Endothelial cell of umbilical vein (primary cell): ENCODE data around the gene RTBDN. TPM values are rescaled to one million over a fixed set of nuclear protein-coding genes. Genes with fewer than 3 reads are reported as not detected.

Source experiments
- BruUV-seq: library from RNA; stranded (reverse); fragments of 400-500 nt; replicated peaks from 2 replicates; lab custom pipeline; 2021; lab: Mats Ljungman, UMichigan
- CTCF ChIA-PET: fragments of 300-600, 350-600 bp; sonication (Branson Sonifier 250); formaldehyde crosslinking; loops from one replicate; lab custom pipeline; 2021; ENCODE audit warnings: antibody characterized with exemption, inconsistent platforms; lab: Charles Lee
- POLR2A ChIA-PET: fragments of 300-600, 350-600 bp; sonication (Branson Sonifier 250); formaldehyde crosslinking; loops from one replicate; lab custom pipeline; 2021; ENCODE audit warnings: antibody characterized with exemption, inconsistent platforms; lab: Charles Lee
- DNase-seq: peaks from one replicate; pipeline ENCODE4 v3.0.0-alpha.2; 2011; ENCODE audit warnings: low read depth, low spot score
- FAIRE-seq: peaks from 2 replicates; lab custom pipeline; 2011; peaks lifted over from hg19 to GRCh38; lab: Jason Lieb, UNC
- H2AFZ ChIP-seq: 2 replicates; pipeline ENCODE4 v1.6.0; 2012; ENCODE audit warnings: low read depth, low read length, control low read depth, inconsistent platforms
- H3K27ac ChIP-seq: 2 replicates; pipeline ENCODE4 v1.5.1; 2011; ENCODE audit warnings: low read depth, mild to moderate bottlenecking, control low read depth, low read length, moderate library complexity; ENCODE audit not compliant: insufficient read depth
- H3K27me3 ChIP-seq, 2 experiments: 2 replicates each; pipeline versions ENCODE4 v1.6.0 to v1.6.1; 2011; ENCODE audit warnings: low read length in 2 of 2, mixed read lengths in 1 of 2; ENCODE audit not compliant: control insufficient read depth in 2 of 2, insufficient read depth in 2 of 2
- H3K36me3 ChIP-seq, 2 experiments: 2 replicates in 1 of 2; 3 replicates in 1 of 2; pipeline ENCODE4 v1.5.1; 2011; ENCODE audit warnings: low read length in 2 of 2, mild to moderate bottlenecking in 1 of 2, moderate library complexity in 1 of 2; ENCODE audit not compliant: control insufficient read depth in 2 of 2, insufficient read depth in 2 of 2; ENCODE audit errors: extremely low read depth in 1 of 2
- H3K4me1 ChIP-seq: 3 replicates; pipeline ENCODE4 v1.5.1; 2011; ENCODE audit warnings: mild to moderate bottlenecking, low read length; ENCODE audit not compliant: control insufficient read depth, insufficient read depth; ENCODE audit errors: extremely low read depth
- H3K4me2 ChIP-seq: 2 replicates; pipeline ENCODE4 v1.6.1; 2011; ENCODE audit warnings: low read length, control low read depth, mixed read lengths; ENCODE audit not compliant: insufficient read depth
- H3K4me3 ChIP-seq, 3 experiments: fragments of 200-600 bp in 1 of 3; sonication (generic), shearing (Covaris generic) in 1 of 3; replicated peaks in 1 of 3; 2 replicates each; pipeline ENCODE4 v1.5.1; 2011 to 2016; ENCODE audit warnings: control low read depth in 3 of 3, low read length in 3 of 3, mild to moderate bottlenecking in 2 of 3, inconsistent platforms in 1 of 3, low read depth in 1 of 3, moderate library complexity in 1 of 3; ENCODE audit not compliant: insufficient read depth in 1 of 3
- H3K79me2 ChIP-seq: 2 replicates; pipeline ENCODE4 v1.6.0; 2012; ENCODE audit warnings: low read length, inconsistent platforms; ENCODE audit not compliant: control insufficient read depth, insufficient read depth
- H3K9ac ChIP-seq: replicated peaks from 2 replicates; pipeline ENCODE3; 2011; ENCODE audit warnings: low read length, control low read depth; ENCODE audit not compliant: insufficient read depth; ENCODE audit errors: extremely low read depth
- H3K9me1 ChIP-seq: replicated peaks from 3 replicates; pipeline ENCODE4 v1.6.0; 2011; ENCODE audit warnings: mild to moderate bottlenecking, low read length; ENCODE audit not compliant: control insufficient read depth, insufficient read depth; ENCODE audit errors: extremely low read depth
- H3K9me3 ChIP-seq: replicated peaks from 2 replicates; pipeline ENCODE4 v1.5.1; 2012; ENCODE audit warnings: low read length, inconsistent platforms; ENCODE audit not compliant: control insufficient read depth, insufficient read depth
- H4K20me1 ChIP-seq: replicated peaks from 2 replicates; pipeline ENCODE3; 2011; ENCODE audit warnings: mild to moderate bottlenecking, low read length; ENCODE audit not compliant: control insufficient read depth, insufficient read depth; ENCODE audit errors: extremely low read depth
- CTCF ChIP-seq, 2 donors: IDR thresholded peaks; 1 replicate in 1 of 2; 2 replicates in 1 of 2; pipeline ENCODE4 v1.5.1; 2011; ENCODE audit warnings: low read length in 2 of 2, mild to moderate bottlenecking in 2 of 2, moderate library complexity in 2 of 2, control low read depth in 1 of 2, inconsistent platforms in 1 of 2, low read depth in 1 of 2; ENCODE audit not compliant: insufficient read depth in 1 of 2; ENCODE audit errors: extremely low read depth in 1 of 2
- EZH2 ChIP-seq: IDR thresholded peaks from 2 replicates; pipeline ENCODE4 v1.6.1; 2012; ENCODE audit warnings: borderline replicate concordance, low read depth, mild to moderate bottlenecking, moderate library complexity, low read length, inconsistent platforms; ENCODE audit not compliant: severe bottlenecking
- FOS ChIP-seq: IDR thresholded peaks from 2 replicates; pipeline ENCODE4 v1.6.1; 2011; ENCODE audit warnings: mild to moderate bottlenecking, low read length, moderate library complexity, borderline replicate concordance; ENCODE audit not compliant: insufficient read depth
- GATA2 ChIP-seq: IDR thresholded peaks from 2 replicates; pipeline ENCODE4 v1.7.0; 2011; ENCODE audit warnings: low read depth, mild to moderate bottlenecking, moderate library complexity, mixed read lengths, low read length; ENCODE audit not compliant: insufficient read length, insufficient read depth
- JUN ChIP-seq: IDR thresholded peaks from 2 replicates; pipeline ENCODE4 v1.6.1; 2011; ENCODE audit warnings: borderline replicate concordance, low read depth; ENCODE audit not compliant: insufficient read length, insufficient read depth
- MAX ChIP-seq: IDR thresholded peaks from 2 replicates; pipeline ENCODE4 v1.6.1; 2011; ENCODE audit not compliant: insufficient read depth, insufficient read length
- MYC ChIP-seq: IDR thresholded peaks from one replicate; pipeline ENCODE4 v1.6.1; 2011; ENCODE audit warnings: mild to moderate bottlenecking, low read depth, low read length
- POLR2A ChIP-seq: IDR thresholded peaks from 2 replicates; pipeline ENCODE4 v1.6.1; 2012; ENCODE audit warnings: low read depth, mild to moderate bottlenecking, control low read depth, low read length
- POLR2AphosphoS5 ChIP-seq: IDR thresholded peaks from 2 replicates; pipeline ENCODE4 v1.6.1; 2012; ENCODE audit warnings: low read depth, mild to moderate bottlenecking, control low read depth, low read length, moderate library complexity; ENCODE audit not compliant: insufficient read depth
- dilution Hi-C: fragments of 300-500 bp; cut with MboI; formaldehyde crosslinking; loops from one replicate; pipeline ENCODE4 v1.15.0; 2019; ENCODE audit warnings: low sequenced_read_pairs; ENCODE audit not compliant: extremely low pct_ligation_motif_present
- intact Hi-C: fragments of 100-400 bp; cut with micrococcal nuclease; formaldehyde crosslinking; loops from one replicate; pipeline ENCODE4 v1.10.0; 2022
- polyA plus RNA-seq, 4 experiments: library from polyadenylated mRNA; depleted of rRNA in 3 of 4; stranded (reverse) in 3 of 4; unstranded in 1 of 4; fragments of >200 nt; gene quantifications; 2 replicates each; pipeline versions ENCODE4 v1.2.1 to v1.2.3, GENCODE V29; 2011 to 2012; ENCODE audit warnings: missing spikeins in 1 of 4
- total RNA-seq: library from RNA; stranded (reverse); gene quantifications from 2 replicates; pipeline ENCODE4 v1.2.3, GENCODE V29; 2021

Gene RTBDN
- total and polyA plus RNA-seq, 2 donors (not counting 3 experiments of a cell fraction or from before 2014, with no cell fraction given), result not detected

GRCh38 chr19:12791345-12792050 lies 42.9 kb downstream of the RTBDN start, which contains the start of gene JUNB:
TSS of gene JUNB (plus strand) at chr19:12791486. CDS start at chr19:12791772, 286 bp downstream.
- CTCF ChIA-PET, result interaction anchor here (0.7 to 13.8 kb wide), 6 partner anchors 9 to 128 kb away, joined by 3 to 524 read pairs (median 14); partner anchors contain the start of gene HOOK2
- FAIRE-seq (peak; percentile 94), DNase-seq (peak; percentile 98)
- peak within 1 kb of the TSS; percentile 70 to 76 (median 71) for H3K4me3 ChIP-seq
- peak within 1 kb of the TSS; percentile 91 for H3K27ac ChIP-seq
- dilution Hi-C loops (no loop called here), intact Hi-C loops (loop anchor here (1.0 kb wide), 1 partner anchor 9 kb away; no protein-coding TSS in a partner anchor)
- H3K9me1 ChIP-seq, result no peaks in the 10 kb centered on the region
- H3K79me2 ChIP-seq, result peaks cover 14% of the 10 kb centered on the region
- H3K4me2 ChIP-seq, result peak within 1 kb of the TSS; percentile 61
- H3K27me3 ChIP-seq, result no peaks in the 10 kb centered on the region
- H4K20me1 ChIP-seq, result no peaks in the 10 kb centered on the region
- POLR2A ChIA-PET, result interaction anchor here (0.6 to 4.1 kb wide), 15 partner anchors 9 to 1212 kb away, joined by 3 to 94 read pairs (median 5); partner anchors contain the start of genes HOOK2, IER2 and STX10
- H3K4me1 ChIP-seq, result peaks cover 35% of the 10 kb centered on the region
- no peaks in the 10 kb centered on the region for H3K9me3 ChIP-seq
- H3K36me3 ChIP-seq, result no peaks in the 10 kb centered on the region
- peak; percentile 7 for TF ChIP-seq MYC
- peak; percentile 100 for TF ChIP-seq POLR2A
- peak; percentile 23 for TF ChIP-seq FOS
- TF ChIP-seq JUN, result no peak
- no peak for TF ChIP-seq GATA2
- TF ChIP-seq POLR2AphosphoS5, result peak; percentile 100
- peak; percentile 2 for TF ChIP-seq MAX
- peak; percentile 4 to 12 for TF ChIP-seq CTCF (IDR thresholded peaks at IDR 0.05; ENCODE audit: extremely low read depth in 1 of 2, insufficient read depth in 1 of 2, low read depth in 1 of 2, low read length in 2 of 2)
- no peak for TF ChIP-seq EZH2
- H2AFZ ChIP-seq, result peak within 1 kb of the TSS; percentile 71
- TSS peak; percentile 57 for BruUV-seq
- peak within 1 kb of the TSS; percentile 74 for H3K9ac ChIP-seq
